HepG2 (cell line): ENCODE results near the gene SLC13A3. TPM values are rescaled to one million over a fixed set of nuclear protein-coding genes. Genes with fewer than 3 reads are reported as not detected.

ENCODE experiments used
- AFF4 ChIP-seq: sonication (generic); formaldehyde crosslinking; IDR thresholded peaks from 2 replicates; pipeline ENCODE4 v1.4.0; 2020; ENCODE audit warnings: missing genetic modification reagents
- ARNT ChIP-seq: fragments of 450-650 bp; IDR thresholded peaks from 2 replicates; pipeline ENCODE4 v1.6.1; 2017
- CREB1 ChIP-seq, 2 experiments: fragments of 450-650 bp in 1 of 2; IDR thresholded peaks; 2 replicates each; pipeline ENCODE4 v1.6.1; 2016 to 2017; ENCODE audit warnings: control low read depth in 1 of 2, mild to moderate bottlenecking in 1 of 2, missing compliant biosample characterization in 1 of 2, missing genetic modification characterization in 1 of 2
- HOXA9 ChIP-seq: sonication (generic); formaldehyde crosslinking; IDR thresholded peaks from 2 replicates; pipeline ENCODE4 v1.8.1; 2022; ENCODE audit warnings: missing genetic modification reagents, mild to moderate bottlenecking, moderate library complexity, borderline replicate concordance
- IRF1 ChIP-seq: sonication (generic); formaldehyde crosslinking; IDR thresholded peaks from 2 replicates; pipeline ENCODE4 v1.4.0; 2020; ENCODE audit warnings: low read depth, mild to moderate bottlenecking, missing genetic modification reagents
- KDM5B ChIP-seq: sonication (generic); formaldehyde crosslinking; IDR thresholded peaks from 2 replicates; pipeline ENCODE4 v1.4.0; 2020; ENCODE audit warnings: missing genetic modification reagents, mild to moderate bottlenecking, borderline replicate concordance
- MED13 ChIP-seq: sonication (generic); formaldehyde crosslinking; IDR thresholded peaks from 2 replicates; pipeline ENCODE4 v1.5.0; 2020; ENCODE audit warnings: missing genetic modification reagents
- MIER2 ChIP-seq: IDR thresholded peaks from 2 replicates; pipeline ENCODE4 v1.6.1; 2016; ENCODE audit warnings: missing biosample characterization, missing genetic modification reagents
- MTF2 ChIP-seq: sonication (generic); formaldehyde crosslinking; IDR thresholded peaks from 2 replicates; pipeline ENCODE4 v1.5.0; 2020; ENCODE audit warnings: missing genetic modification reagents, borderline replicate concordance
- PBX3 ChIP-seq: sonication (generic); formaldehyde crosslinking; IDR thresholded peaks from 2 replicates; pipeline ENCODE4 v1.8.1; 2023; ENCODE audit warnings: missing genetic modification reagents, inconsistent platforms, borderline replicate concordance
- SALL2 ChIP-seq: sonication (generic); formaldehyde crosslinking; IDR thresholded peaks from 2 replicates; pipeline ENCODE4 v1.8.1; 2023; ENCODE audit warnings: mild to moderate bottlenecking, missing genetic modification reagents, inconsistent platforms
- TBL1XR1 ChIP-seq: fragments of 150-350 bp; IDR thresholded peaks from 2 replicates; pipeline ENCODE4 v1.6.1; 2014; ENCODE audit warnings: borderline replicate concordance, low read length; ENCODE audit not compliant: partially characterized antibody
- TEAD2 ChIP-seq: sonication (generic); formaldehyde crosslinking; IDR thresholded peaks from 2 replicates; pipeline ENCODE4 v1.9.0; 2021; ENCODE audit warnings: missing genetic modification reagents
- TGIF2 ChIP-seq: IDR thresholded peaks from 2 replicates; pipeline ENCODE4 v1.6.1; 2016; ENCODE audit warnings: control low read depth, missing compliant biosample characterization
- ZNF570 ChIP-seq: sonication (generic); formaldehyde crosslinking; IDR thresholded peaks from 2 replicates; pipeline ENCODE4 v1.4.0; 2020; ENCODE audit warnings: mild to moderate bottlenecking, missing genetic modification reagents, borderline replicate concordance
- ZNF572 ChIP-seq: sonication (generic); formaldehyde crosslinking; IDR thresholded peaks from 2 replicates; pipeline ENCODE4 v1.5.1; 2020; ENCODE audit warnings: mild to moderate bottlenecking, missing genetic modification reagents
- ZNF784 ChIP-seq: sonication (generic); formaldehyde crosslinking; IDR thresholded peaks from 2 replicates; pipeline ENCODE4 v1.5.1; 2020; ENCODE audit warnings: missing genetic modification reagents, mild to moderate bottlenecking, borderline replicate concordance
- ZNF790 ChIP-seq: sonication (generic); formaldehyde crosslinking; IDR thresholded peaks from 2 replicates; pipeline ENCODE4 v1.8.0; 2022; ENCODE audit warnings: missing genetic modification reagents, mild to moderate bottlenecking, borderline replicate concordance
- ZSCAN9 ChIP-seq: IDR thresholded peaks from 2 replicates; pipeline ENCODE4 v1.6.1; 2016; ENCODE audit warnings: borderline replicate concordance
- polyA plus RNA-seq, 8 experiments: library from polyadenylated mRNA; depleted of rRNA in 3 of 8; stranded (reverse) in 7 of 8; unstranded in 1 of 8; fragments of >200 nt; fragmentation: Illumina TruSeq in 4 of 8; extraction: Trizol in 4 of 8; gene quantifications; 2 replicates each; pipeline versions ENCODE4 v1.2.1 to v1.2.3, GENCODE V29; 2011 to 2016; ENCODE audit warnings: low read depth in 4 of 8, missing spikeins in 1 of 8, mixed read lengths in 1 of 8; ENCODE audit not compliant: insufficient read depth in 1 of 8
- total RNA-seq, 5 experiments: library from RNA; depleted of rRNA; stranded (reverse); fragments of >200 nt; fragmentation: Illumina TruSeq; extraction: Trizol; gene quantifications; 2 replicates each; pipeline ENCODE4 v1.2.3, GENCODE V29; 2016; ENCODE audit warnings: low read depth in 1 of 5

The SLC13A3 gene
- total and polyA plus RNA-seq, 2 of the 13 experiments (the other 11 are each of a cell fraction or from before 2014, with no cell fraction given): 66.5 to 76.0 TPM

- TF ChIP-seq ZNF784 (CRISPR knock-in tag): no peak; the same call in 1 of the 2 replicates
- TF ChIP-seq PBX3 (CRISPR knock-in tag): no peak
- no peak for TF ChIP-seq CREB1 (IDR thresholded peaks at IDR 0.05)
- TF ChIP-seq CREB1 (CRISPR knock-in tag; IDR thresholded peaks at IDR 0.05): no peak
- TF ChIP-seq AFF4: no peak
- TF ChIP-seq TBL1XR1: no peak
- no peak for TF ChIP-seq ZNF790 (CRISPR knock-in tag)
- no peak for TF ChIP-seq ARNT
- no peak for TF ChIP-seq TGIF2 (CRISPR knock-in tag)
- 0 out of 2 replicates have a peak, but pooled peaks have one; percentile 17 for TF ChIP-seq SALL2 (CRISPR knock-in tag)
- TF ChIP-seq TEAD2: no peak
- TF ChIP-seq HOXA9 (CRISPR knock-in tag): no peak
- TF ChIP-seq IRF1: no peak
- no peak for TF ChIP-seq ZSCAN9 (CRISPR knock-in tag)
- TF ChIP-seq MTF2: no peak; the same call in 1 of the 2 replicates
- no peak for TF ChIP-seq MIER2
- TF ChIP-seq KDM5B (CRISPR knock-in tag): no peak
- no peak for TF ChIP-seq MED13 (CRISPR knock-in tag)
- no peak for TF ChIP-seq ZNF570 (CRISPR knock-in tag)
- no peak for TF ChIP-seq ZNF572 (CRISPR knock-in tag)
Observed at GRCh38 chr20:46607849-46608497, 43.3 kb downstream of the SLC13A3 start (continued).
